Gastroesophageal sphincter (tissue), 4 donors: ENCODE results near the gene GIPR. TPM values are rescaled to one million over a fixed set of nuclear protein-coding genes. Genes with fewer than 3 reads are reported as not detected.

ENCODE experiments used
- ATAC-seq: fragments of 150-250 bp; one replicate; pipeline ENCODE4 v1.9.1; 2016; ENCODE audit warnings: mild to moderate bottlenecking, moderate library complexity
- H3K27ac ChIP-seq, 4 donors: fragments of 200-600 bp; sonication (generic) in 3 of 4; 1 replicate in 3 of 4; 2 replicates in 1 of 4; pipeline ENCODE4 v1.5.1; 2016 to 2019
- H3K27me3 ChIP-seq: fragments of 200-600 bp; sonication (generic); one replicate; pipeline ENCODE4 v1.5.1; 2019
- H3K36me3 ChIP-seq, 2 donors: fragments of 200-600 bp; sonication (generic); one replicate each; pipeline ENCODE4 v1.5.1; 2019; ENCODE audit warnings: control low read depth in 1 of 2
- H3K4me1 ChIP-seq, 3 donors: fragments of 200-600 bp; sonication (generic); 1 replicate in 2 of 3; 2 replicates in 1 of 3; pipeline ENCODE4 v1.5.1; 2016 to 2019; ENCODE audit warnings: control low read depth in 2 of 3
- H3K4me3 ChIP-seq, 2 donors: fragments of 200-600 bp; sonication (generic); one replicate each; pipeline ENCODE4 v1.5.1; 2019; ENCODE audit warnings: mild to moderate bottlenecking in 1 of 2, moderate library complexity in 1 of 2
- H3K9me3 ChIP-seq, 3 donors: fragments of 200-600 bp; sonication (generic); one replicate each; pipeline ENCODE4 v1.5.1; 2017 to 2019; ENCODE audit warnings: control low read depth in 2 of 3
- EP300 ChIP-seq: sonication (generic); formaldehyde crosslinking; IDR thresholded peaks from one replicate; pipeline ENCODE4 v1.6.1; 2017; ENCODE audit warnings: antibody characterized with exemption, mild to moderate bottlenecking
- POLR2A ChIP-seq, 2 donors: fragments of 450-650 bp; IDR thresholded peaks; one replicate each; pipeline ENCODE4 v1.6.1; 2017; ENCODE audit warnings: antibody characterized with exemption in 2 of 2, mild to moderate bottlenecking in 2 of 2, moderate library complexity in 1 of 2
- POLR2AphosphoS5 ChIP-seq: sonication (generic); formaldehyde crosslinking; IDR thresholded peaks from one replicate; pipeline ENCODE4 v1.6.1; 2017; ENCODE audit warnings: antibody characterized with exemption
- WGBS, 2 donors: methylation state at CpG; one replicate each; pipeline ENCODE4 v1.1.5; 2018; ENCODE audit warnings: low coverage in 1 of 2; 5-methylcytosine and 5-hydroxymethylcytosine counted together
- total RNA-seq, 4 donors: library from RNA; depleted of rRNA; stranded (reverse); fragments of >200 nt; gene quantifications; one replicate each; pipeline ENCODE4 v1.1.0, GENCODE V29; 2016
- TF ChIP-seq, protein P1 (sequence below), 4 experiments: fragments of 200-600 bp in 2 of 4; fragments of 450-650 bp in 2 of 4; sonication (generic) in 1 of 4; IDR thresholded peaks; one replicate each; pipeline ENCODE4 v1.5.1; 2017 to 2019; ENCODE audit warnings: antibody characterized with exemption in 4 of 4, mild to moderate bottlenecking in 2 of 4, moderate library complexity in 2 of 4

The GIPR gene
- total RNA-seq, 4 donors from 2014 or later = 0.54 TPM; not detected in 3

DNA sequence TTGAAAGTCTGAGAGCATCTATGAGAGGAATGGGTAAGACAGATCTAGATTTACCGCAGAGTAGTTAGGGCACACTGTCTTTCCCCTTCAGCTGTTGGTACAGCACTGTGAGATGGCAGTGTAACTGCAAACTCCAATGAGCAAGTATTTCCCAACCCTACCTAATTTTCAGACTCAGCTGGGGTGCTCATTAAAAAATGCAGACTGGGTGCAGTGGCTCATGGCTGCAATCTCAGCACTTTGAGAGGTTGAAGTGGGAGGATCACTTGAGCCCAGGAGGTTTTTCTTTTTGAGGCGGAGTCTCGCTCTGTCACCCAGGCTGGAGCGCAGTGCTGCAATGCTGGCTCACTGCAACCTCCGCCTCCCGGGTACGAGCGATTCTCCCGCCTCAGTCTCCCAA is 37.1 kb downstream of the GIPR start:
- no peak overlapping the region for H3K27ac ChIP-seq
- H3K9me3 ChIP-seq = no peaks in the 10 kb centered on the region
- TF ChIP-seq, protein P1, sequence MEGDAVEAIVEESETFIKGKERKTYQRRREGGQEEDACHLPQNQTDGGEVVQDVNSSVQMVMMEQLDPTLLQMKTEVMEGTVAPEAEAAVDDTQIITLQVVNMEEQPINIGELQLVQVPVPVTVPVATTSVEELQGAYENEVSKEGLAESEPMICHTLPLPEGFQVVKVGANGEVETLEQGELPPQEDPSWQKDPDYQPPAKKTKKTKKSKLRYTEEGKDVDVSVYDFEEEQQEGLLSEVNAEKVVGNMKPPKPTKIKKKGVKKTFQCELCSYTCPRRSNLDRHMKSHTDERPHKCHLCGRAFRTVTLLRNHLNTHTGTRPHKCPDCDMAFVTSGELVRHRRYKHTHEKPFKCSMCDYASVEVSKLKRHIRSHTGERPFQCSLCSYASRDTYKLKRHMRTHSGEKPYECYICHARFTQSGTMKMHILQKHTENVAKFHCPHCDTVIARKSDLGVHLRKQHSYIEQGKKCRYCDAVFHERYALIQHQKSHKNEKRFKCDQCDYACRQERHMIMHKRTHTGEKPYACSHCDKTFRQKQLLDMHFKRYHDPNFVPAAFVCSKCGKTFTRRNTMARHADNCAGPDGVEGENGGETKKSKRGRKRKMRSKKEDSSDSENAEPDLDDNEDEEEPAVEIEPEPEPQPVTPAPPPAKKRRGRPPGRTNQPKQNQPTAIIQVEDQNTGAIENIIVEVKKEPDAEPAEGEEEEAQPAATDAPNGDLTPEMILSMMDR (IDR thresholded peaks at IDR 0.05) = no peak
- no peak for TF ChIP-seq POLR2A (IDR thresholded peaks at IDR 0.05)
- no peak for TF ChIP-seq POLR2AphosphoS5
- TF ChIP-seq EP300 = no peak

DNA sequence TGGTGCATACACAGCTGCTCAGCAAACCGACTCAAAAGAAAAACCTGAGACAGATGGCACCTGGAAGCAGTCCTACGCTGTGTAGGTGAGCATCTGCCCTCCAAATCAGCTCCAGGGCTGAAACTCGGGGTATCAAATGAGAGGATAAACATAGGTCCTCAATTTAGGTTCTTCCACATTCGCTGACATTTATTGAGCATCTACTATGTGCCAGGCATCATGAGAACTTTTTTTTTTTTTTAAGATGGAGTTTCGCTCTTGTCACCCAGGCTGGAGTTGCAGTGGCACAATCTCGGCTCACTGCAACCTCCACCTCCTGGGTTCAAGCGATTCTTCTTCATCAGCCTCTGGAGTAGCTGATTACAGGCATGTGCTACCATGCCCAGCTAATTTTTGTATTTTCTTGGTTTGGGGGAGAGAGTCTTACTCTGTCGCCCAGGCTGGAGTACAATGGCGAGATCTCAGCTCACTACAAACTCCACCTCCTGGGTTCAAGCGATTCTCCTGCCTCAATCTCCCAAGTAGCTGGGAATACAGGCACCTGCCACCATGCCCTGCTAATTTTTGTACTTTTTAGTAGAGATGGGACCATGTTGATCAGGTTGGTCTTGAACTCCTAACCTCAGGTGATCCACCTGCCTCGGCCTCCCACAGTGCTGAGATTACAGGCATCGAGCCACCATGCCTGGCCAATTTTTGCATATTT is 37.8 kb downstream of the GIPR start:
- Histone ChIP-seq H3K4me3 (no peak overlapping the region), H3K9me3 (no peaks in the 10 kb centered on the region), H3K27me3 (no peaks in the 10 kb centered on the region), H3K4me1 (peaks cover 0 to 8% (median 0%) of the 10 kb centered on the region in 3 donors), H3K36me3 (peaks cover 0 to 29% of the 10 kb centered on the region in 2 donors), H3K27ac (no peak overlapping the region)
- no peak for TF ChIP-seq POLR2A (IDR thresholded peaks at IDR 0.05)
- TF ChIP-seq EP300 = no peak
- TF ChIP-seq, protein P1 (IDR thresholded peaks at IDR 0.05) = no peak
- TF ChIP-seq POLR2AphosphoS5 = no peak
- ATAC-seq = no peak
- 89 to 100% methylated on average over 3 to 9 of the region's 12 CpGs for WGBS, 2 donors

More for the DNA sequence above, 37.1 kb downstream of the GIPR start:
- 89 to 90% methylated on average over 8 to 9 of the region's 9 CpGs for WGBS, 2 donors
- H3K27me3 ChIP-seq = no peaks in the 10 kb centered on the region
- ATAC-seq = no peak
- H3K36me3 ChIP-seq = peaks cover 0 to 29% of the 10 kb centered on the region in 2 donors
- H3K4me3 ChIP-seq = no peak overlapping the region
- H3K4me1 ChIP-seq = peaks cover 0 to under 1% (median 0%) of the 10 kb centered on the region in 3 donors

DNA sequence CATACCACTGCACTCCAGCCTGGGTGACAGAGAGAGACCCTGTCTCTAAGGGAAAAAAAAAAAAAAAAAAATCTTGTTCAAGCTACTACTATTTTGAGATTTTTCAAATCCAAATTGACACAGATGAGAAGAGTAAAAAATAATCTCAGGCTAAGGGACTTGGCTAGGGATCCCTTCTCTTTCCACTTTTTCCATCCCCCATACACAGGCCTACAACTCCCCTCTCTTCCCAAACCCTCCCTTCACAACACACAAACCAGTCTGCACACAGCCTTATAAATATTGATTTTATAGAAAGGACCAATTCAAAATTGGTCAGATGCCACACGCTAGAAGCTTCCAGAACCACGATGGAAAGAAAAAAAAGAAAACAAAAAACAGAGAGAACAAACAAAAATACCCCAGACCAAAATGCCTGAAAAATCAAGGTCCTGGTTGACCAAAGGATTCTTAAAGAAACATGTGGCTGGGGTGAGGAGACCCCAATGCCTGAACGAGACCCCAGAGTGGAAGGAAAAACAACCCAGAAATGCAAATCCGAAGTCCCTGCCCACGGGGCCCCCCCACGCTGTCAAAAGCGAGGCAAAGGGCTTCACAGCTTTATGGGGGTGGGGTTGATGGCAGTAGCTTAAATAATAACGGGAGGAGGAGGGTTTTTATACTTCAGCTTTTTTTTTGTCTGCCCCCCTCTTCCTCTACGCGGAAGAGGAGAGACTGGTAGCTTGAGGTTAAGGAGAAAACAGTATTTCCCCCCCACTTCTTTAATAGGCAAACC is 42.5 kb downstream of the GIPR start:
- Histone ChIP-seq H3K9me3 (no peaks in the 10 kb centered on the region), H3K4me3 (no peak overlapping the region), H3K27ac (peak overlapping the region in 2 of 4 donors; percentile 17 to 33), H3K36me3 (peaks cover 0 to 25% of the 10 kb centered on the region in 2 donors), H3K27me3 (no peaks in the 10 kb centered on the region), H3K4me1 (peaks cover 0 to 20% (median 0%) of the 10 kb centered on the region in 3 donors)
- 52 to 67% methylated on average over 8 to 9 of the region's 10 CpGs for WGBS, 2 donors
- ATAC-seq = no peak
- TF ChIP-seq, protein P1 (IDR thresholded peaks at IDR 0.05) = no peak
- TF ChIP-seq EP300 (no peak), POLR2A (IDR thresholded peaks at IDR 0.05) (no peak), POLR2AphosphoS5 (no peak)

DNA sequence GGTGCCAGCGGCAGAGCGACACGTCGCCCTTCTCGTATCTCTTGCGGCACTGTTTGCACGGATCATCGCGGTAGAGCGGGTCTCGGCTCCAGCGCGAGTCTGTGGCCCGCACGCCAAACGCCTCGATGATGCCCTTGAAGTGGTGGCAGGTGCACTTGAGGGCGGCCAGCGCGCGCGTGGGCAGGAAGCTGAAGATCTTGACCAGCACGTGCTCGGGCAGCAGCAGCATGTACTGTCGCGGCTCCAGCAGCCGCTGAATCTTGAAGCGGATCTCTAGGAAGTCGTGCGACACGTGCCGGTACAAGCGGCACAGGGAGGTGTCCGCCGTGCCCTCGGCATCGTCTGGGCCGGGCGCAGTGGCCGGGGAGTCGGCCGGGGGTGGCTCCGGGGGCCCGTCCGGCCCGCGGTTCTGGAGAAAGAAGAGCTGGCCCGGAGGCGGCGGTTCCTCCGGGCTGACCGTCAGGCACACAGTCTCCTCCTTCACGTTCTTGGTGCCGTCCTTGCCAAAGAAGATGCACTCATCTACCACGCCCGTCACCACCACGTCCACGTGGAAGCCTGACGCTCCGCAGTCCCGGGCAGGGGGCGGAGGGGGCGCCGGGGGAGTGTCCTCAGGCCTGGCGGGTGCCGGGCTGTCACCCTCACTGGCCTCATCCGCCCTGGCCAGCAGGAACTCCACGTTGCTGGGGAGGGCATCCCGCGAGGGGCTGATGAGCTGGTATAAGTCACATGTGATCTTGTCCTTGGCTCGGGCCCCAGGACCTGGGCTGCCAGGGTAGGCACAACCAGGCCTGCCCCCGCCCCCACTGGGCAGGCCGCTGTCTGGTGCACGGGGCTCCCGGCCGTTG is 44.1 kb downstream of the GIPR start:
- Histone ChIP-seq H3K36me3 (peaks cover 0 to 25% of the 10 kb centered on the region in 2 donors), H3K9me3 (no peaks in the 10 kb centered on the region), H3K4me3 (no peak overlapping the region), H3K27ac (no peak overlapping the region), H3K27me3 (no peaks in the 10 kb centered on the region), H3K4me1 (peaks cover 0 to 31% (median 5%) of the 10 kb centered on the region in 3 donors)
- TF ChIP-seq EP300 (no peak), POLR2AphosphoS5 (no peak), POLR2A (IDR thresholded peaks at IDR 0.05) (no peak)
- TF ChIP-seq, protein P1 (IDR thresholded peaks at IDR 0.05) = no peak
- no peak for ATAC-seq
- 89% methylated on average over 9 of the region's 76 CpGs; no CpG with 5 or more reads in 1 of the 2 donors for WGBS, 2 donors
